Erythroblast (primary cell): Measurements from ENCODE around the gene VANGL1.

Experiments
- DNase-seq, 2 experiments: peaks; one replicate each; lab custom pipeline; 2025; lab: John Stamatoyannopoulos, UW
- GATA1 ChIP-seq: IDR thresholded peaks from 2 replicates; pipeline ENCODE4 v1.6.1; 2011; ENCODE audit warnings: low read depth, mild to moderate bottlenecking, control low read depth, low read length, moderate library complexity
- POLR2A ChIP-seq: IDR thresholded peaks from 2 replicates; pipeline ENCODE4 v1.6.1; 2011; ENCODE audit warnings: mild to moderate bottlenecking, low read length

VANGL1 gene

DNA sequence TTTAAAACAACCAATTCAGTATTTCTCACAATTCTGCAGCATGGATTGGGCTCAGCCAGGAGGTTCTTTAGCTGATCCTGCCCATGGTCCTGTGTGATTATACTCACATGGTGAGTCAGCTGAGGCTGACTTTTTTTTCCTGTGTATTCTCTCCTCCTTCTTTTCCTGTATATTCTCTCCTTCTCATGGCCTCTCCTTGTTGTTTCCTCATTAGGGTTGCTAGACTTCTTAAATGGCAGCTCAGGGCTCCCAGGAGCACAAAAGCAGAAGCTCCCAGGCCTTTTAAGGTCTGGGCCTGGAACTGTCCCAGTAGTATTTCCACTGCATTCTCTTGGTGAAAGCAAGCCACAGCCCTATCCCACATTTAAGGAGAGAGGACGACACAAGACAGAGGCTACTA, 26.8 kb downstream of the VANGL1 start:
- DNase-seq = no peak
- TF ChIP-seq GATA1 = no peak
- no peak for TF ChIP-seq POLR2A

DNA sequence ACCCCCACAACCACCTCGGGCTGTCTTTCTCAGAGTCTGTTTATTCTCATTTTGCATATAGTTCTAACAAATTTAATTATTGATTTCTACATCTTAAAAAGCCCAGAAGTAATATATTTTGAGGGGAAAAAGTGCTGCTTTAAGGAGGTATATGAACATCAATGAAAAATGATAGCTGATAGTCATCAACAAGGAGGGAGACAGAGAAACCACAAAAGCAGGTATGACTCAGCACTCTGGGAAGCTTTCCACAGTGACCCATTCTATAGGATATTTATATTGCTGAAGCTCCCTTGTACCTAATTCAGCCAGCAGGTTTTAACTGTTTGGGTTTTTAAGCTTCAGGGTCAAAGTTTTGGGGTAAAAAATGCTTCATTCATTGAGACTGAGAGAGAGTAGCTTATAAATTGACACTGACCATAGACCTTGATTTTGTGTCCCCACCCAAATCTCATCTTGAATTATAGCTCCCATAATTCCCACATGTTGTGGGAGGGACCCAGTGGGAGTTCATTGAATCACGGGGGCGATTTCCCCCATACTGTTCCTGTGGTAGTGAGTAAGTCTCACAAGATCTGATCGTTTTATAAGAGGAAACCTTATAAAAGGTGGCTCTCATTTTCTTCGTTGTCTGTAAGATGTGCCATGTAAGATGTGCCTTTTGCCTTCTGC, 27.4 kb downstream of the VANGL1 start:
- TF ChIP-seq POLR2A = no peak
- TF ChIP-seq GATA1 = no peak
- peak; percentile 7 to 11 for DNase-seq

DNA sequence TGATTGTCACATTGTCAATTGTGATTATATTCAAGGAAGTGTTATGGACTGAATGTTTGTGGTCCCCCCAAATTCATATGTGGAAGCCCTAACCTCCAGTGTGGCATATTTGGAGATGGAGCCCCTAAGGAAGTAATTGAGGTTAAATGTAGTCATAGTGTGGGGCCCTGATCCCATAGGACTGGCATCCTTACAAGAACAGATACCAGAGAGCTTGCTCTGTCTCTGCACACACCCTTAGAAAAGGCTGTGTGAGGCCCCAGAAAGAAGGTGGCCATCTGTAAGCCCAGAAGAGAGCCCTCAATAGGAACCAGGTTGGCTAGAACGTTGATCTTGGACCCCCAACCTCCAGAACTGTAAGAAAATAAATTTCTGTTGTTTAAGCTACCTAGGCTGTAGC, 28.1 kb downstream of the VANGL1 start:
- TF ChIP-seq POLR2A = no peak
- TF ChIP-seq GATA1 = no peak
- no peak for DNase-seq

DNA sequence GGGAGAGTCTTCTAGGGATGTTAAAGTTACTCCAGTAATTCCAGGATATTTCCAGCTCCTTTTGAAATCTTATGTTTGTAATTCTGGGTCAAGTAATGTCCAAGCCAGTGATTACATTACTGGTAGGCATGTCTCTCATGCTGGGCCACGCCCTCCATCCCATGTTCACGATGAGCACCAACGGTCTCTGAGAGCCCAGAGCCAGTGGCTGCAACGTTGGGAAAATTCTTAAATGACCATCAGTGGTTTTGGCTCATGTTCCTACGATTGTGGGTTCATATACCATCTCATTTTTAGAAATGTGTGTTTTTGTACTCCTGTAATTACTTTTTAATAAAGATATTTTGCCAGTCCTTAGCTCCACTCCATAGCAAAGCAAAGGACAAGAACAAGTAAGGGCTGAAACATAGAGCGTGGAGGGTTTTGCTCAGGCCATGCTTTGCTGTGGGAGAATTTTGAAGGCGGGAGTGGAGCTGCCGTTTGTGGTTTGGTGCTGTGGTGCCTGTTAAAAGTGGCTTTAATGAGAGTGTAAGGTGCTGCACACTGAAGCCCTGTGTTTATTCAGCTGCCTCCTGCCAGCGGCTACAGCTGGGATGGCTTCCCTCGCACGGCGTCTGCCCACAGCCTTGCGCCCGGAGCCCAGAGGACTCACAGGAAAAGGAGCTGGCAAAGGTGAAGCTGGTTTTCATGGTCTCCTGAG, 28.9 kb downstream of the VANGL1 start:
- DNase-seq = no peak
- TF ChIP-seq POLR2A = no peak
- no peak for TF ChIP-seq GATA1

DNA sequence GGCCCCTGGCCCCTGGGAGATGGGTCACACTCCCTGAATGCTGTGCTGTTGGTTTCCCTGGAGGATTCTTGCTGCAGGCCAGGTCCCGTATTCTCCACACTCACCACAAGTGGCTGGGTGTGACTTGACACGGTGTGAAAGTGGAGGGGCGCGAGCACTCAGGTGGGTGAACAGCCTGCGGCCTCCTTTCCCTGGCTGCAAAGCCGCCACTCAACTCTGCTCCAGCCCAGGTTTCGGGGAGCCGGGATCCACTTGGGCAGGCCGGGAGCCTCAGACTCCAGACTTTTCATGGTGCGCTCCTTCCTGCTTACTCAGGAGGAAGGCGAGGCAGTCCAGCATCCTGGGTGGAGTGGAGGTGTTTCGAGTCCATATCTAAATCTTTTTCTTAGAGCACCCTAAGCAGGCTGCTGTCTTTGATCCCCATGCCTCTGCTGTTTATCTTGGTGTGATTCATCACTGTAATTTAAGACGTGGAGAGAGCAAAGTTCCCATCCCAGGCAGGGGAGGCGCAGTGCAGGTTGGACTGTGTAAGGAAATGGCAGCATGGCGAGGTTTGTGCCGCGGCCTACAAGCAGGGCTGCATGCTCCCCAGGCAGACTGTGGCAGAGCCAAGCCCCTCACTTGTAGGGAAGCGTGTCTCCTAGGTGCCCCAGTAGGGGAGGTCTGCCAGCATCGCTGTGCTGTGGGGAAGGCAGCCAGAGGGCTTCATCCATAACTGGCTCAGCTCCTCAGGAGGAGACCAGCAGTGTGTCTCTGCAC, 29.6 kb downstream of the VANGL1 start:
- no peak for DNase-seq
- TF ChIP-seq GATA1 = no peak
- TF ChIP-seq POLR2A = no peak

DNA sequence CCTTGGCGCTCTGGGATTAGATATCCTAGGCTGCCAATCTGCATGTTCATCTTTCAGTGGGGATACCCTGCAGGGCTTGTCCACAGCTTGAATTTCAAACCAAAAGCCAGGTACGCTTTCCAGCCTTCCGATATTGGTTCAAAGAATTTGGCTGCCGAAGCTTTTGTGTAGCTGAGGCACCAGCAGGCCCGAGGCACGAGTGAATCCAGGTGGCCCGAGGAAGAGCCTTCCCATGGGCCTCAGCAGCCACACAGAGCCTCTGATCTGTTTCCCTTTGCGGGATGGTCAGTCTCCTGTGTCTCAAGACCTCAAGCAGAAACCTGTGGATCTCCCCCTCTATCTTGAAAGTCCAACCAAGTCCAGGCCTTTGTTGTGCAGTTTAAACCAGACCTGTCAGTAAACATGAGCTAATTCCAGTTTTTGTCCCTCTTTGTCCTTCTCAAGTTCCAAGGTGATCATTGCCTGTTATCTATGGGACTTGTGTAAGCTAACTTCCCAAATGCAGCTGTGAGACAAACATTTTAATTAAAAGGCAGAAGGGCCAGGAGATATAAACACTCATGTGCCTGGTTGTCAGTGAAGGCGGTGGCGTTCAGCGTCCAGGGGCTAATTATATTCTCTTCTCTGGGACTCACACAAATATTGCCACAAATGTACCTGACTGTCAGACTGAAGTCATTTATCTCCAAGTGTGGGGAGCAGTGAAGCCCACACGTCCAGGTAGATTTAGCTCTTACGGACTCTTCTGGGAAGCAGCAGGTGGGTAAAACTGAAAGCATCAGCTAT, 30.6 kb downstream of the VANGL1 start:
- TF ChIP-seq POLR2A (no peak), GATA1 (no peak)

DNA sequence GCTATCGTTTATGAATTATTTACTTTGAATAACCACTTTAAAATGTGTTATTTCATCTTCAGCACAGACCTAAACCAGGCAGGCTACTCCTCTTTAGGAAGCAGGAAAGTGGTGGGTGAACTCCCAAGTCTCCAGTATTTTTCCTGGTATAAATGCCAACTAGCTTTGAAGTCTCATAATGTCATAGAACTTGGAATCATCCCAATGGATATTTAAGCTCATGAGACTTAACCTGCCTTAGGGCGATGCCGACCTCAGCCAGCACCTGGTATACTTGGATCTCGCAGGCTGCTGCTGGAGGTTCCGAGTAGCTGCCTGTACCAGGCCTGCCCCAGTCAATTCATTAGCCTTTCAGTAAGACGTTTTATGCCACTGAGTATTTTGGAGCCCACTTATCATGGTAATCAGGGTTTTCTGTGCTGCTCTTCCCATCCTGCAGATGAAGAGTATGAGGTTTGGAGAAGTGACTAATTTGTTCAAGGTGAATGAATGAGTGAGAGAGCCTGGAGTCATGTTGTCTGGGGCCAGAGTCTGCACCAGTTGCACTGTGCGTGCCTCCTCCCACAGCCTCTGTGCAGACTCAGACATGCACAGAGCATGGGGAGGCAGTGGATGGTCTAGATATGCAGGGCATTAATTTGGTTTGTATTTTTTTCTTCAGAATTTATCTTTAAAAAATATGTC, 34.9 kb downstream of the VANGL1 start:
- no peak for DNase-seq
- TF ChIP-seq POLR2A (no peak), GATA1 (no peak)

More for the DNA sequence above, 30.6 kb downstream of the VANGL1 start:
- no peak for DNase-seq

DNA sequence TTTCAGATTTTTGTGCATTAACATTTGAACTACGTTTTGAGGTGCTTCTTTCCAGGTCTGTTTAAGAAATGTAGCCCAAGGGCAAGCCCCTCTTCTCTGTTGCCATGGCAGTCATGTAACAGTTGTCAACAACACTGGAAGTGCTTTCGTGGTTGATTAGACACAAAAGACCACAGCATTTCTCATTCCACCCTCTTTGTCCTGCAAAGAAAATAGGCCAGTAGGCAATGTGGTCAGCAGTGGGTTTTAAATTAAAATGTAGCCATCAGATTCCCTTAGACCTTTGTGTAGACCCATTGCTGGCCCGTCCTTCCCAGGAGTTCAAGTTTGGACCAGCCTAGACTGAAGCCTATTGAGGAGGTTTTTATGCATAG, 35.4 kb downstream of the VANGL1 start:
- TF ChIP-seq GATA1 = no peak
- TF ChIP-seq POLR2A = no peak
- DNase-seq = no peak

DNA sequence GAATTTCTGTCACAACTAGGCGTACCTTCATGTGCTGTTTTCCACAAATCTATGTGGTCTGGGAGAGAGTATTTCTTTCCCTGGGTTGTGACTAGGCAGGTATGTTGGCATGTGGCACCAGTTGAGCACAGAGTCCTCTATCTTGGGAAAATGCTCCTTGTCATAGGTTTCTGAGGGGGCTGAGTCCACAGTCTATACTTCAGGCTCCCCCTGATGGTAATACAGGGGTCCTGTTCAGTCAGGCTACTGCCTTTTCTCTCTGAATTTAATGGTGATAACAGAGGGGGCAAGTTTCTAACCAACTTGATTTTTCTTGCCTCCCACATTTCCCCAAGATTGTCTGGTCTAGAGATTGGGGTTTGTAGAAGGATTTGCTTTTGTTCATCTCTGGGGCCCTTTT, 35.8 kb downstream of the VANGL1 start:
- DNase-seq = peak in 1 of 2 experiments; percentile 8
- TF ChIP-seq GATA1 = no peak
- no peak for TF ChIP-seq POLR2A

DNA sequence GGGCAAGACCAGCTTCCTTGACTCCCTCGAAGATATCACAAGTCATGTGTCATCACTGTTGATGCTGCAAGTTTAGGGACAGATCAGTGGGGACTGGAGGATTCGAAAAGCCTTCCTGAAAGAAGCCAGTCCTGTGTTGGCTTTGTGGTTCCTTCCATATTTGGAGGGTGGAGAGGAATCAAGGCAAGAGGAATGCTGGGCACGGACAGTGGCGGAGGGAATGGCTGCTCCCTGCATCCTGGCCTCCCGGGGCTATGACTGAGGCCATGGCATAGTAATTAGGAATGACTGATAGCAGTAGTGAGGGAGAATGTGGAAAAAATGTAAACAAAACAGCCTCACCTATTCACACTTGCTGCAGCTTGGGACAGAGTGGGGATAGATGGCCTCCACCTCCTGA, 36.4 kb downstream of the VANGL1 start:
- DNase-seq = no peak
- TF ChIP-seq POLR2A = no peak
- no peak for TF ChIP-seq GATA1

DNA sequence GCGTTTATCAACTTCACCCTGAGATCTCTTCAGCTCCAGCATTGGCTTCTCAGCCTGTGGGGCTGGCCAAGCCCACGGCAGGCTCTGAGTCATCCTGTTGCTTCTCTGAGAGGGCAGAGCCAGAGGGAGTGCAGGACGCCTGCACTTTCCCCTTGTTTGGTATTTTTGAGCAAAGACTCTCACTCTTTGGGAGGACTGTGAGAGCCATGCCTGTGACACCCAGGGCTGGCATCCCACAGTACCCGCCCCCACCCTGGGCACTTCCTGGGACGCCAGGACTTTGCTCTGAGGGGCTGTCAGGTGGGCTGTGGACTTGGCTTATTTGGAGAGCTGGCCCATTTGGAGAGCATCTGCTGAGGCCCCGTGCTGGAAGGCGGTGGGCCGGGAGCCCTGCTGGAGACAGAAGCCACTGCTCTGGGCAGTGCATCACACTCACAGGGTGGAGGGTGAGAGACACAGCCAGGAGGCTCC, 37.4 kb downstream of the VANGL1 start:
- TF ChIP-seq GATA1 (no peak), POLR2A (no peak)
- peak in 1 of 2 experiments; percentile 15 for DNase-seq

DNA sequence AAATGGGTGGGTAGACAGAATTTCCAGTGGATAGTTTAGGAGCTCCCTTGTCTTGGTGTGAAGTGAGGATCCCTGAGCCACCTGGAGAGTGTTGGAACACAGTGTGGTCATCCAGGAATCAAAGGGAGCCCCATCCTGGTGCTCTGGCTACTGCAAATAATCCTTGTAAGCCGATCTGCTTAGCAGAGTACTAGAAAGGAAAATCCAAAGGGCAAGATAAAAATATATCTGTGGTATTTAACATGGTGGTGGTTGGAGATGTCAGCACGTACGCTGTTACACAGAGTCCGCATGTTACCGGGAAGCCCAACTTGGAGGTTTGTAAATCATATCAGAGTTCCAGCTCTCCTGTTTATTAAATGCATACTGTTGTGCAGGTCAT, 39.0 kb downstream of the VANGL1 start:
- no peak for DNase-seq
- TF ChIP-seq POLR2A (no peak), GATA1 (no peak)

DNA sequence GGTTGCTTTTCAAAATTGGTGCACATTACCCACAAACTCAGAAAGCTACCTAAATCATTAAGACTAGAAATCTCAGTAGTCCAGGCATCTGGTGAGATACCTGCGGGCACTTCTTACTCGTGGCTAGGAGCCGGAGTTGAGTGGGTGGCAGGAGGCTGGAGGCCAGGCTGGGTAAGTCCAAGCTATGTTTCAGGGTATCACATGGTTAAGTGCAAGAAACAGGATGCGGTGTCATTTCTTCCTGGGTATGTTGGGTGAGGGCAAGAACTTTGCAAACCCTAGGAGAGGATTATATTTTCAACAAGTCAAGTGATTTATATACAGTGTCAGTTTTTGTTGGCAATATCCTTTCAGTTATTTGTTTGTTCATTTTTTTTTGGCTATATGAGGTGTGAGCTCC, 41.0 kb downstream of the VANGL1 start:
- TF ChIP-seq POLR2A (no peak), GATA1 (no peak)
- no peak for DNase-seq
